ENCODE data around the gene RIMBP2. TPM values are rescaled to one million over a fixed set of nuclear protein-coding genes. Genes with fewer than 3 reads are reported as not detected.

The RIMBP2 gene
- total and polyA plus RNA-seq, 9 donors = 1.1 to 16.2 (median 3.5) TPM

GRCh38 chr12:130367003-130367402 lies 349.1 kb downstream of the RIMBP2 start:
- Histone ChIP-seq H3K27me3 (no peaks in the 10 kb centered on the region), H3K27ac (no peak overlapping the region), H3K4me3 (no peak overlapping the region), H3K36me3 (no peaks in the 10 kb centered on the region), H3K9me3 (no peaks in the 10 kb centered on the region), H3K4me1 (ENCODE audit: insufficient read depth) (no peaks in the 10 kb centered on the region)
- WGBS, 3 donors = 85 to 89% (median 88%) methylated on average over 2 of the region's 2 CpGs
- TF ChIP-seq EP300 (IDR thresholded peaks at IDR 0.05) = no peak
- DNase-seq = no peak
- intact Hi-C loops (cut with DNase I) = no loop called here

GRCh38 chr12:130366159-130366558 lies 349.9 kb downstream of the RIMBP2 start:
- WGBS, 3 donors = 69 to 79% (median 77%) methylated on average over 7 of the region's 7 CpGs
- no peaks in the 10 kb centered on the region for H3K9me3 ChIP-seq
- H3K4me3 ChIP-seq = no peak overlapping the region
- intact Hi-C loops (cut with DNase I) = no loop called here
- H3K4me1 ChIP-seq (ENCODE audit: insufficient read depth) = no peaks in the 10 kb centered on the region
- no peak for DNase-seq
- no peaks in the 10 kb centered on the region for H3K27me3 ChIP-seq
- TF ChIP-seq, protein P1, sequence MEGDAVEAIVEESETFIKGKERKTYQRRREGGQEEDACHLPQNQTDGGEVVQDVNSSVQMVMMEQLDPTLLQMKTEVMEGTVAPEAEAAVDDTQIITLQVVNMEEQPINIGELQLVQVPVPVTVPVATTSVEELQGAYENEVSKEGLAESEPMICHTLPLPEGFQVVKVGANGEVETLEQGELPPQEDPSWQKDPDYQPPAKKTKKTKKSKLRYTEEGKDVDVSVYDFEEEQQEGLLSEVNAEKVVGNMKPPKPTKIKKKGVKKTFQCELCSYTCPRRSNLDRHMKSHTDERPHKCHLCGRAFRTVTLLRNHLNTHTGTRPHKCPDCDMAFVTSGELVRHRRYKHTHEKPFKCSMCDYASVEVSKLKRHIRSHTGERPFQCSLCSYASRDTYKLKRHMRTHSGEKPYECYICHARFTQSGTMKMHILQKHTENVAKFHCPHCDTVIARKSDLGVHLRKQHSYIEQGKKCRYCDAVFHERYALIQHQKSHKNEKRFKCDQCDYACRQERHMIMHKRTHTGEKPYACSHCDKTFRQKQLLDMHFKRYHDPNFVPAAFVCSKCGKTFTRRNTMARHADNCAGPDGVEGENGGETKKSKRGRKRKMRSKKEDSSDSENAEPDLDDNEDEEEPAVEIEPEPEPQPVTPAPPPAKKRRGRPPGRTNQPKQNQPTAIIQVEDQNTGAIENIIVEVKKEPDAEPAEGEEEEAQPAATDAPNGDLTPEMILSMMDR (IDR thresholded peaks at IDR 0.05) = no peak
- TF ChIP-seq POLR2A (IDR thresholded peaks at IDR 0.05) (no peak), EP300 (IDR thresholded peaks at IDR 0.05) (no peak)
- H3K36me3 ChIP-seq = no peaks in the 10 kb centered on the region
- H3K27ac ChIP-seq = no peak overlapping the region

- intact Hi-C loops (cut with DNase I) = no loop called here
- WGBS, 3 donors = 77 to 84% (median 84%) methylated on average over 2 of the region's 2 CpGs
- no peak for DNase-seq
- TF ChIP-seq POLR2A (IDR thresholded peaks at IDR 0.05) = no peak
- TF ChIP-seq, protein P1 (IDR thresholded peaks at IDR 0.05) = no peak
- no peak for TF ChIP-seq EP300 (IDR thresholded peaks at IDR 0.05)
- Histone ChIP-seq H3K36me3 (no peaks in the 10 kb centered on the region), H3K4me3 (no peak overlapping the region), H3K9me3 (no peaks in the 10 kb centered on the region), H3K4me1 (ENCODE audit: insufficient read depth) (no peaks in the 10 kb centered on the region), H3K27me3 (no peaks in the 10 kb centered on the region), H3K27ac (no peak overlapping the region)
Observed at GRCh38 chr12:130364578-130364977, 351.5 kb downstream of the RIMBP2 start.

- H3K27ac ChIP-seq = no peak overlapping the region
- no peaks in the 10 kb centered on the region for H3K36me3 ChIP-seq
- no peak for TF ChIP-seq POLR2A (IDR thresholded peaks at IDR 0.05)
- TF ChIP-seq EP300 (IDR thresholded peaks at IDR 0.05) = no peak
- TF ChIP-seq, protein P1 (IDR thresholded peaks at IDR 0.05) = no peak
- no peak overlapping the region for H3K4me3 ChIP-seq
- no peaks in the 10 kb centered on the region for H3K27me3 ChIP-seq
- WGBS, 3 donors = 83 to 87% (median 86%) methylated on average over 5 of the region's 5 CpGs
- intact Hi-C loops (cut with DNase I) = loop anchor here in 1 of 4 donors (2.0 kb wide), 1 partner anchor 25 kb away; the partner anchor contains the start of gene PIWIL1
- H3K4me1 ChIP-seq (ENCODE audit: insufficient read depth) = no peaks in the 10 kb centered on the region
- DNase-seq = no peak
- no peaks in the 10 kb centered on the region for H3K9me3 ChIP-seq
Observed at GRCh38 chr12:130362060-130362459, 354.0 kb downstream of the RIMBP2 start.

DNA sequence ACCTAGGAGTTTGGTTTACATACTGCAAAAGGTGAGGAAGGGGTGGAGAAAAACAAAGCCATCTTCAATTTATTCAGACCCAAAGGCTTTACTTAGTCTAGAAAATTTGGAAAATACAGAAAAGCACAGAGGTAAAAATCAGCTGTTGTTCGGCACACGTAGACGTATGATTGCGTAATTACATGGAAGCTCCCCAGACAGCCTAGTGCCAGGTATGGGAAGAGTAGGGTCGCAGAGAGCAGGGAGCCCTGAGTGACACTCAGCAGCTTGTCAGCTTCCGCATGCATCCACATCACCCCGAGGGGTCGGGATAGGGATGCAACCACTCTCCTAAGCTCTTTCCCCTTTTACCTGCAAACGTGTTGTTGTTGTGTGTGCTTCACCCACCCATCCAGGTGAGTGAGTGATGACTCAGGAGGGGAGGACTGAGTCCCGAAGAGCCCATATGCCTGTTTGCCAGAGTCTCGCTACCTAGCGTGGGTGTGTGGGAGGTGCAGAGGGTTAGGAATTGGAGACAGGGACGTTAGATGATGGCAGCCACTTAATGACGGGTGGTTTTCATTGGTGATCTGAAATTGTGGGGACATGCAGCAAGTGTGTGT lies 358.3 kb downstream of the RIMBP2 start:
- DNase-seq = no peak
- no peak overlapping the region for H3K4me3 ChIP-seq
- H3K27ac ChIP-seq = no peak overlapping the region
- no peaks in the 10 kb centered on the region for H3K36me3 ChIP-seq
- TF ChIP-seq POLR2A (IDR thresholded peaks at IDR 0.05) (no peak), EP300 (IDR thresholded peaks at IDR 0.05) (no peak)
- TF ChIP-seq, protein P1 (IDR thresholded peaks at IDR 0.05) = no peak
- H3K9me3 ChIP-seq = no peaks in the 10 kb centered on the region
- WGBS, 3 donors = 68 to 84% (median 81%) methylated on average over 14 of the region's 14 CpGs
- no peaks in the 10 kb centered on the region for H3K4me1 ChIP-seq (ENCODE audit: insufficient read depth)
- no peaks in the 10 kb centered on the region for H3K27me3 ChIP-seq
- intact Hi-C loops (cut with DNase I) = no loop called here
